Fibroblast of pulmonary artery (primary cell): ENCODE data around the gene TRDMT1.

ENCODE experiments used
- DNase-seq: peaks from one replicate; pipeline ENCODE4 v3.0.0-alpha.2; 2010; ENCODE audit warnings: low read depth
- H3K4me3 ChIP-seq: replicated peaks from 2 replicates; pipeline ENCODE4 v1.5.1; 2011; ENCODE audit warnings: low read depth, mild to moderate bottlenecking, control low read depth, low read length, moderate library complexity
- TF ChIP-seq, protein P1 (sequence below): IDR thresholded peaks from 2 replicates; pipeline ENCODE4 v1.5.1; 2011; ENCODE audit warnings: mild to moderate bottlenecking, control low read depth, low read length, inconsistent platforms; ENCODE audit errors: missing control alignments

Gene TRDMT1, protein sequence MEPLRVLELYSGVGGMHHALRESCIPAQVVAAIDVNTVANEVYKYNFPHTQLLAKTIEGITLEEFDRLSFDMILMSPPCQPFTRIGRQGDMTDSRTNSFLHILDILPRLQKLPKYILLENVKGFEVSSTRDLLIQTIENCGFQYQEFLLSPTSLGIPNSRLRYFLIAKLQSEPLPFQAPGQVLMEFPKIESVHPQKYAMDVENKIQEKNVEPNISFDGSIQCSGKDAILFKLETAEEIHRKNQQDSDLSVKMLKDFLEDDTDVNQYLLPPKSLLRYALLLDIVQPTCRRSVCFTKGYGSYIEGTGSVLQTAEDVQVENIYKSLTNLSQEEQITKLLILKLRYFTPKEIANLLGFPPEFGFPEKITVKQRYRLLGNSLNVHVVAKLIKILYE

DNA sequence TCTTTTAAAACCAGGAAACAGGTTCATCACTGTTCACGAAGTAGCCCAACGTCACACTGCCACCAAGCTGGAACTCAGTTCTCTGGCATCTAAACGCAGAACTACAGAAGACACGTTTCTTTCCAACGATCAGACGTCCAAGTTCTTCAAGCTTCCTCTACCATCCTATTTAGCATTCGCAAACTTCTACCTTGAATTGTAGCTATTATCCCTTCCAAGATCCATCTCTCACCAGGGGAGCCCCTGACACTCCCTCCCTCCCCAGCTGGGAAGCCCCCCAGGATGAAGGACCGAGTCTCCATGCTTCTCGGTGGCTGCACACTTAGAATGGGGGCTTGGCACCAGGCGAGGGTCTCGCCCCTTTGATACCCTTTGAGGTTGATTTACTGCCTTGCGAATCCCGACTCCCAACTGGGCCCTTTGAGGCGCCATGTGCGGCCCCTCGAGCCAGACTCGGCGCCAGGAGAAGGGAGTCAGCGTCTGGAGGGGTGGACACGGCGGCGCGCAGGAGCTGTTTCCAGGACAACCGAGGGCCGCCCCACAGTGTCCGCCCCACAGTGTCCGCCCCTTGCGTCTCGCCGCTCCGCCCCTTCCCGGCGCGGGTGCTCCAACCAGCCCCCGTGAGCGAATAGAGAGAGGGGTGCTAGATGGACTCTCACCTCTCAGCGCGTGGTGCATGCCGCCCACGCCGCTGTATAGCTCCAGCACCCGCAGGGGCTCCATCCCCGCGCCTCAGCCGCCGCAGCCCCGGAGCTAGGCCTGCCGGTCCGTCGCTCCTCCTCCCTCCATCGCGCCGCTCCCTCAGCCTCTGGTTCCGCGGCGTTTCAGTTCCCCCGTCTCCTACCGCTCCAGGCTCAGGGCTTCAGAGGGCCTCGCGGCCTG is at the start of gene TRDMT1:
TRDMT1 (minus strand) TSS at position 761 of the 882 bp plus-strand sequence; CDS start at position 723, 38 bp downstream.
- TF ChIP-seq, protein P1, sequence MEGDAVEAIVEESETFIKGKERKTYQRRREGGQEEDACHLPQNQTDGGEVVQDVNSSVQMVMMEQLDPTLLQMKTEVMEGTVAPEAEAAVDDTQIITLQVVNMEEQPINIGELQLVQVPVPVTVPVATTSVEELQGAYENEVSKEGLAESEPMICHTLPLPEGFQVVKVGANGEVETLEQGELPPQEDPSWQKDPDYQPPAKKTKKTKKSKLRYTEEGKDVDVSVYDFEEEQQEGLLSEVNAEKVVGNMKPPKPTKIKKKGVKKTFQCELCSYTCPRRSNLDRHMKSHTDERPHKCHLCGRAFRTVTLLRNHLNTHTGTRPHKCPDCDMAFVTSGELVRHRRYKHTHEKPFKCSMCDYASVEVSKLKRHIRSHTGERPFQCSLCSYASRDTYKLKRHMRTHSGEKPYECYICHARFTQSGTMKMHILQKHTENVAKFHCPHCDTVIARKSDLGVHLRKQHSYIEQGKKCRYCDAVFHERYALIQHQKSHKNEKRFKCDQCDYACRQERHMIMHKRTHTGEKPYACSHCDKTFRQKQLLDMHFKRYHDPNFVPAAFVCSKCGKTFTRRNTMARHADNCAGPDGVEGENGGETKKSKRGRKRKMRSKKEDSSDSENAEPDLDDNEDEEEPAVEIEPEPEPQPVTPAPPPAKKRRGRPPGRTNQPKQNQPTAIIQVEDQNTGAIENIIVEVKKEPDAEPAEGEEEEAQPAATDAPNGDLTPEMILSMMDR: no peak
- peak within 1 kb of the TSS; percentile 70 for H3K4me3 ChIP-seq
- peak; percentile 91 for DNase-seq

DNA sequence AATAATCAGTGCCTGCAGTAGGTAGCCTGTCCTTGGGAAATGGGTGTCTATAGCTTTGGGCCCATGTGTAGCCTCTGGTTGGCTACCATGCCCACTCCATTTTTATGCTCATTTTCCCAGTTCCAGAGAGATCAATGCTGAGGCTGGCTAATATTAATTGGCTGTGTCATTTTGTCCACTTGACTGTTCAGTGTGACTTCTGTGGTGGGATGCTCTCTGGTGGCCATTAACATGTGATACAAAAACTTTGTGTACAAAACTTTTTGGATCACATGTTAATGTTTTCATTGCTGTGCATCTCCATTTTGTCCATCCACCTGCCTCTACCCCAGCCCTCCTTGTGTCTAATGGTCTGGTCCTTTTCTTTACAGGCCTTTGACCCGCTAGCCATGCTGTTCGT is 49.3 kb upstream of the TRDMT1 start:
- peak; percentile 19 for DNase-seq
- TF ChIP-seq, protein P1: no peak
- H3K4me3 ChIP-seq: no peak overlapping the region

DNA sequence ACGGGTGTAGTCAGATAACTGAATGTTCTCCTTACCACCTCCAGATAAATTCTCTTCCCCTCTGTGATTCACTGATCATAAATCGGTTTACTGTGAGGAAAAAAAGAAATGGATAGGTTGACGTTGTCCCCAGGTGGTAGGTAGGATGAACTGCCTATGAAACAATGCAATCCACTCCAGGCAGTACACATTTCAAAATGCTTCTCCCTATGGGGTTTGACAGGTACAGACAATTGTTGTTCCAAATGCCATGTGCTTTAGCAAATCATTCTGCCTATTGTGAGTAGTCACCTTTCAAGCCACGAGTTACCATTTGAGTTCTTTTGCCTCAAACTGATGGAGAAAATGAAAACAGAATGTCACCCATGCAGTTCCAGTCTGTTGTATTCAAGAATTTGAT is 48.3 kb upstream of the TRDMT1 start:
- H3K4me3 ChIP-seq: no peak overlapping the region
- peak; percentile 60 for DNase-seq
- TF ChIP-seq, protein P1: peak; percentile 63

- no peak for DNase-seq
- TF ChIP-seq, protein P1: no peak
- no peak overlapping the region for H3K4me3 ChIP-seq
These were observed 47.5 kb upstream of the TRDMT1 start for GRCh38 chr10:17248964-17249363.

DNA sequence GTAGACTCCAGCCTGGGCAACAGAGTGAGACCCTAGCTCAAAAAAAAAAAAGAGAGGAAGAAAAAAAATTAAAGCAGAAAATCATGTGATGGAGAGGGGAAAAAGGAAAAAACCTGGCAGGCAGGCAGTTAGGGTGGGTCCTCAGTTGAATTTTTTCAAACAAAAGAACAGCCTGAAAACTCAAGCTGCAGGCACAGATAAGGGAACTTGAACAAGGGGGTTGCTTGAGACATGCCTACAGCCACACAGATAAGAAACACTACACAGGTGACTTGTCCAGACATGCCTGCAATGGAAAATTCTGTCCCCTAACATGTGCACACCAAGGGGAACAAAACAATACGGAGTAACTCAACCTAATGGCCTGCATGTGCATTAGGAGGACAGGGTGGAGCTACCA is 45.7 kb upstream of the TRDMT1 start:
- H3K4me3 ChIP-seq: no peak overlapping the region
- TF ChIP-seq, protein P1: no peak
- no peak for DNase-seq

DNA sequence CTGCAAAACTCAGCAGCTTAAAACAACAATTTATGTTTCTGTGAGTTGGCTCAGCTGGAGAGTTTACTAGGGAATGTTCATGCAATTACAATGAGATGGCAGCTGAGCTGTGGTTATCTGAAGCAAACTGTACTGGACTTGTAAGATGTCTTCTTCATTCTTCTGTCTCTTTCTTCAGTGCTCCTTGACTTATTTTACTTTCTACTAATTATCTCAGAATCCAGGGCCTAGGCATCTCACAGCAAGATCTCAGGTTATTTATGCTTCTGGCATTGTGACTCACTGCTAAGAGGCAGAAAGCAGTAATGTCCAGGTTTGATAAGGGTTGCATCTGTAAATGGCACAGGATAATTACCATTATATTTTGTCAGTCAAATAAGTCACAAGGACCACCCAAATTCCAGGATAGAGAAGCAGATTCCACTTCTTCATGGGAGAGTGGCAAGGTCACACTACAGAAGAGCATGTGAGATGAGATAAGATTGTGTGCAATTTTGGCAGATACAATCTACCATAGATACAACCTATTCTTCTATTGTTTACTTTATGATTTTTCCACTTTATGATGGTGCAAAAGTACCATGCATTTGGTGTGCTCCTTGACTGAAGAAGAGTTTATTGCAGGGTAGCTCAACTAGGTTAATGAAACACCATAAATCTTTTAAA is 43.4 kb upstream of the TRDMT1 start:
- no peak overlapping the region for H3K4me3 ChIP-seq
- DNase-seq: no peak
- TF ChIP-seq, protein P1: no peak
